T-helper 1 cell treated with Interleukin-12 subunit alpha and Interleukin-12 subunit beta and Interleukin-4 antibody, amounts not matched to agents 30 μg/mL and 1 μg/mL, for 36 hours (primary cell): Measurements from ENCODE around the gene LOXL3.

Experiments
- H3K27ac Mint-ChIP-seq: one replicate; pipeline ENCODE4 v1.8.0; 2021; ENCODE audit warnings: mild to moderate bottlenecking, mixed read lengths
- H3K27me3 Mint-ChIP-seq: one replicate; pipeline ENCODE4 v1.8.0; 2021; ENCODE audit warnings: low read depth, mixed read lengths
- H3K36me3 Mint-ChIP-seq: one replicate; pipeline ENCODE4 v1.8.0; 2021; ENCODE audit warnings: low read depth, mixed read lengths
- H3K4me1 Mint-ChIP-seq: one replicate; pipeline ENCODE4 v1.8.0; 2021; ENCODE audit warnings: low read depth, mixed read lengths
- H3K4me3 Mint-ChIP-seq: one replicate; pipeline ENCODE4 v1.8.0; 2021; ENCODE audit warnings: mild to moderate bottlenecking, moderate library complexity, mixed read lengths
- H3K9me3 Mint-ChIP-seq: one replicate; pipeline ENCODE4 v1.8.0; 2021; ENCODE audit warnings: mixed read lengths

The LOXL3 gene

GRCh38 chr2:74515271-74515980 is 38.3 kb downstream of the LOXL3 start:
- no peak overlapping the region for H3K27ac Mint-ChIP-seq
- peak overlapping the region; percentile 80 for H3K4me3 Mint-ChIP-seq
- H3K36me3 Mint-ChIP-seq = peaks cover 8% of the 10 kb centered on the region
- peaks cover 19% of the 10 kb centered on the region for H3K4me1 Mint-ChIP-seq
- H3K27me3 Mint-ChIP-seq = peaks cover 85% of the 10 kb centered on the region
- no peaks in the 10 kb centered on the region for H3K9me3 Mint-ChIP-seq

- Mint-ChIP-seq H3K36me3 (peaks cover 8% of the 10 kb centered on the region), H3K4me1 (peaks cover 21% of the 10 kb centered on the region), H3K27ac (no peak within 1 kb of the TSS), H3K9me3 (no peaks in the 10 kb centered on the region), H3K4me3 (peak within 1 kb of the TSS; percentile 80), H3K27me3 (peaks cover 82% of the 10 kb centered on the region)
Measured at GRCh38 chr2:74514368-74515270, 39.1 kb downstream of the LOXL3 start, which contains the start of gene TLX2. TSS of gene TLX2 (plus strand) at chr2:74514450. CDS start at chr2:74514807, 357 bp downstream.

GRCh38 chr2:74513605-74514367 is 40.0 kb downstream of the LOXL3 start:
- H3K36me3 Mint-ChIP-seq = peaks cover 8% of the 10 kb centered on the region
- no peak overlapping the region for H3K27ac Mint-ChIP-seq
- H3K4me1 Mint-ChIP-seq = peaks cover 22% of the 10 kb centered on the region
- peaks cover 77% of the 10 kb centered on the region for H3K27me3 Mint-ChIP-seq
- H3K9me3 Mint-ChIP-seq = no peaks in the 10 kb centered on the region
- H3K4me3 Mint-ChIP-seq = peak overlapping the region; percentile 65

- Mint-ChIP-seq H3K4me1 (peaks cover 29% of the 10 kb centered on the region), H3K9me3 (no peaks in the 10 kb centered on the region), H3K36me3 (peaks cover 11% of the 10 kb centered on the region), H3K27me3 (peaks cover 68% of the 10 kb centered on the region), H3K27ac (no peak overlapping the region), H3K4me3 (peak overlapping the region; percentile 65)
Measured at GRCh38 chr2:74512744-74513604, 40.8 kb downstream of the LOXL3 start.

GRCh38 chr2:74511104-74511989 is 42.4 kb downstream of the LOXL3 start:
- no peak overlapping the region for H3K27ac Mint-ChIP-seq
- no peaks in the 10 kb centered on the region for H3K9me3 Mint-ChIP-seq
- H3K4me3 Mint-ChIP-seq = no peak overlapping the region
- peaks cover 13% of the 10 kb centered on the region for H3K36me3 Mint-ChIP-seq
- H3K27me3 Mint-ChIP-seq = peaks cover 56% of the 10 kb centered on the region
- H3K4me1 Mint-ChIP-seq = peaks cover 37% of the 10 kb centered on the region

- Mint-ChIP-seq H3K4me1 (peaks cover 39% of the 10 kb centered on the region), H3K4me3 (no peak overlapping the region), H3K9me3 (no peaks in the 10 kb centered on the region), H3K27ac (no peak overlapping the region), H3K27me3 (peaks cover 48% of the 10 kb centered on the region), H3K36me3 (peaks cover 17% of the 10 kb centered on the region)
Measured at GRCh38 chr2:74510272-74510671, 43.5 kb downstream of the LOXL3 start.

GRCh38 chr2:74507926-74508520 is 45.7 kb downstream of the LOXL3 start:
- H3K4me1 Mint-ChIP-seq = peaks cover 46% of the 10 kb centered on the region
- H3K36me3 Mint-ChIP-seq = peaks cover 27% of the 10 kb centered on the region
- peaks cover 43% of the 10 kb centered on the region for H3K27me3 Mint-ChIP-seq
- no peaks in the 10 kb centered on the region for H3K9me3 Mint-ChIP-seq
- H3K4me3 Mint-ChIP-seq = peak overlapping the region; percentile 99
- H3K27ac Mint-ChIP-seq = peak overlapping the region; percentile 100

GRCh38 chr2:74507145-74507925 is 46.4 kb downstream of the LOXL3 start, which contains the start of gene PCGF1:
TSS of gene PCGF1 (minus strand) at chr2:74507695. CDS start at chr2:74507668, 27 bp downstream.
- peaks cover 43% of the 10 kb centered on the region for H3K27me3 Mint-ChIP-seq
- no peaks in the 10 kb centered on the region for H3K9me3 Mint-ChIP-seq
- H3K36me3 Mint-ChIP-seq = peaks cover 27% of the 10 kb centered on the region
- peaks cover 50% of the 10 kb centered on the region for H3K4me1 Mint-ChIP-seq
- H3K27ac Mint-ChIP-seq = peak within 1 kb of the TSS; percentile 100
- H3K4me3 Mint-ChIP-seq = peak within 1 kb of the TSS; percentile 99

- Mint-ChIP-seq H3K36me3 (peaks cover 29% of the 10 kb centered on the region), H3K9me3 (no peaks in the 10 kb centered on the region), H3K27ac (no peak overlapping the region), H3K4me1 (peaks cover 50% of the 10 kb centered on the region), H3K27me3 (peaks cover 45% of the 10 kb centered on the region), H3K4me3 (peak overlapping the region; percentile 69)
Measured at GRCh38 chr2:74505448-74506246, 48.1 kb downstream of the LOXL3 start.

GRCh38 chr2:74504591-74504990 is 49.2 kb downstream of the LOXL3 start:
- Mint-ChIP-seq H3K4me1 (peaks cover 46% of the 10 kb centered on the region), H3K36me3 (peaks cover 33% of the 10 kb centered on the region), H3K27me3 (peaks cover 47% of the 10 kb centered on the region), H3K9me3 (no peaks in the 10 kb centered on the region), H3K4me3 (peak overlapping the region; percentile 69), H3K27ac (peak overlapping the region; percentile 50)
